ENCODE measurements around the gene ZNF438.

GRCh38 chr10:31030800-31031199, 865 bp downstream of the ZNF438 start:
- TF ChIP-seq CTCF (IDR thresholded peaks at IDR 0.05) (no peak), POLR2A (IDR thresholded peaks at IDR 0.05) (no peak)

Data from lower leg skin (tissue), 3 donors.